ENCODE measurements around the gene ZNF397.

ZNF397 gene

DNA sequence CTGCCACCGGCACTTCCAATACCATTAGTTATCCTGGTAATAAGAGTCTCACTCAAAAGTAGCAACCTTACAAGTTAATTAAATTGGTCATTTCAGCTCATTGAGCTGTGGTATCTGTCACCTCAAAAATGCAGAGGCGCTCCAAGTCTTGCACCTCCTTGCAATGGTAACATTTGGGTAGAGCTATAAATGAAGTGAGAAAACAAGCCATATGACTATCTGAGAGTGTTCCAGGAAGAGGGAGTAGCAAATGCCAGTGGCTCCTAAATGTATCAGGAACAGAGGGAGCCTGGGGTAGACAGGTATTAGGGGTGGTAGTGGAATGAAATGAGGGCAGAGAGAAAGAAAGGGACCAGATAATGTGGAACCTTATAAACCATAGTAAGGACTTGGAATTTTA lies 55.2 kb downstream of the ZNF397 start:
- DNase-seq (ENCODE audit: low read depth in 2 of 2), result no peak

- DNase-seq (ENCODE audit: low read depth in 2 of 2), result no peak
Observed at GRCh38 chr18:35303610-35304009, 62.8 kb downstream of the ZNF397 start.

DNA sequence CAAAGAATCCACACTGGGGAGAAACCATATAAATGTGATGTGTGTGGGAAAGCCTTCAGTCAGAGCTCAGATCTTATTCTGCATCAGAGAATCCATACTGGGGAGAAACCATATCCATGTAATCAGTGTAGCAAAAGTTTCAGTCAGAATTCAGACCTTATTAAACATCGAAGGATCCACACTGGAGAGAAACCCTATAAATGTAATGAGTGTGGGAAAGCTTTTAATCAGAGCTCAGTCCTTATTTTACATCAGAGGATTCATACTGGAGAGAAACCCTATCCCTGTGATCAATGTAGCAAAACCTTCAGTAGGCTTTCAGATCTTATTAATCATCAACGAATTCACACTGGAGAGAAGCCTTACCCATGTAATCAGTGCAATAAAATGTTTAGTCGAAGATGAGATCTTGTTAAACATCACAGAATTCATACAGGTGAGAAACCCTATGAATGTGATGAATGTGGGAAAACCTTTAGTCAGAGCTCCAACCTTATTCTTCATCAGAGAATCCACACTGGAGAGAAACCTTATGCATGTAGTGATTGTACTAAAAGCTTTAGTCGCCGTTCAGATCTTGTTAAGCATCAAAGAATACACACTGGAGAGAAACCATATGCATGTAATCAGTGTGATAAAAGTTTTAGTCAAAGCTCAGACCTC lies 65.9 kb downstream of the ZNF397 start:
- no peak for DNase-seq (ENCODE audit: low read depth in 2 of 2)

Measured in stimulated activated CD8-positive, alpha-beta memory T cell treated with anti-CD3 and anti-CD28 coated beads, Interleukin-2, amount 100 ng/mL, for 48 hours (primary cell).